ENCODE measurements around the gene CABLES1.

- TF ChIP-seq POLR2A (IDR thresholded peaks at IDR 0.05; ENCODE audit: low read length) (no peak), CTCF (IDR thresholded peaks at IDR 0.05) (no peak)
Observed at GRCh38 chr18:23146861-23147469, 11.7 kb downstream of the CABLES1 start.
